AG04449 (cell line): ENCODE measurements around the gene EPDR1.

Experiments
- CTCF ChIA-PET: fragments of 350-600 bp; formaldehyde crosslinking; extraction: SDS; loops from one replicate; lab custom pipeline; 2021; ENCODE audit warnings: antibody characterized with exemption; lab: Yijun Ruan, JAX
- POLR2A ChIA-PET: fragments of 400-600, 350-600 bp; formaldehyde crosslinking; extraction: SDS; loops from one replicate; lab custom pipeline; 2020; ENCODE audit warnings: antibody characterized with exemption, inconsistent platforms; lab: Yijun Ruan, JAX
- DNase-seq: peaks from one replicate; pipeline ENCODE4 v3.0.0-alpha.2; 2010; ENCODE audit warnings: low read depth, low spot score
- H3K4me3 ChIP-seq: 2 replicates; pipeline ENCODE4 v1.5.1; 2011; ENCODE audit warnings: low read depth, mild to moderate bottlenecking, control low read depth, low read length
- TF ChIP-seq, protein P1 (sequence below): IDR thresholded peaks from one replicate; pipeline ENCODE4 v1.5.1; 2011; ENCODE audit warnings: mild to moderate bottlenecking, moderate library complexity, low read length, control low read depth, inconsistent platforms; ENCODE audit not compliant: insufficient read depth; ENCODE audit errors: missing control alignments

The EPDR1 gene

DNA sequence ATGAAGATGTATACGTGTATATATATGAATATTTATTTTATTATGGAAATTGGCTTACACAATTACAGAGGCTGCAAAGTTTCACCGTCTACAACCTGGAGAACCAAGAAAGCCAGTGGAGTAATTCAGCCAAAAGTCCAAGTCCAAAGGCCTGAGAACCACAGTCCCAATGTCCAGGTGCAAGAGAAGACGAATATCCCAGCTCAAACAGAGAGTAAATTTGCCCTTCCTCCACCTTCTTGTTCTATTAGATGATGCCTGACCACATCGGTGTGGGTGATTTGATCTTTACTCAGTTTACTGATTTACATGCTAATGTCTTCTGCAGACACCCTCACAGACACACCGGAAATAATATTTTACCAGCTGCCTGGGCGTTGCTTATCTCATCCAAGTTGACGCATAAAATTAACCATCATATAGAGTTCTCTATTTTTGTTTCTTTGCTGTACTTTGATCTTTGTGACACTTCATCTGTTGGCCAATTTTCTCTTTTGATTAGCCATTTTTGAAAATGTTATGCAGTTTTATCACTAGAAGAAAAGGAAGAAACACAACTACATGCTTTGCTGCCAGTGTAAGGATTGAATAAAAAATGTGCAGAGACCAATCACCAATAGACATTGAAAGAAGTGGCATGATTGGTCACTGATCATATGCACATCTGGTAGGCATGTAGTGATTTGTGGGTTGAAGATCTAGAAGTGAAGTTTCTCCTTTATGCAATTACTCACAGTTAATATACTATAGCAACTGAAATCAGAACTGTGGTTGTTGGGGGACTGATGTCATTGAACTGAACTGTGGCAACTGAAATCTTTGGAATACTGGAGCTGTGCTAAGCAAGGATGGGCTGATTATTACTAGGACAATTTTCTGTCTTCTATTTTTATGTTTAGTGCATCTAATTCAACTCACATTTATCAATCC lies 68.5 kb downstream of the EPDR1 start:
- ChIA-PET CTCF (no interaction called here), POLR2A (no interaction called here)
- TF ChIP-seq, protein P1, sequence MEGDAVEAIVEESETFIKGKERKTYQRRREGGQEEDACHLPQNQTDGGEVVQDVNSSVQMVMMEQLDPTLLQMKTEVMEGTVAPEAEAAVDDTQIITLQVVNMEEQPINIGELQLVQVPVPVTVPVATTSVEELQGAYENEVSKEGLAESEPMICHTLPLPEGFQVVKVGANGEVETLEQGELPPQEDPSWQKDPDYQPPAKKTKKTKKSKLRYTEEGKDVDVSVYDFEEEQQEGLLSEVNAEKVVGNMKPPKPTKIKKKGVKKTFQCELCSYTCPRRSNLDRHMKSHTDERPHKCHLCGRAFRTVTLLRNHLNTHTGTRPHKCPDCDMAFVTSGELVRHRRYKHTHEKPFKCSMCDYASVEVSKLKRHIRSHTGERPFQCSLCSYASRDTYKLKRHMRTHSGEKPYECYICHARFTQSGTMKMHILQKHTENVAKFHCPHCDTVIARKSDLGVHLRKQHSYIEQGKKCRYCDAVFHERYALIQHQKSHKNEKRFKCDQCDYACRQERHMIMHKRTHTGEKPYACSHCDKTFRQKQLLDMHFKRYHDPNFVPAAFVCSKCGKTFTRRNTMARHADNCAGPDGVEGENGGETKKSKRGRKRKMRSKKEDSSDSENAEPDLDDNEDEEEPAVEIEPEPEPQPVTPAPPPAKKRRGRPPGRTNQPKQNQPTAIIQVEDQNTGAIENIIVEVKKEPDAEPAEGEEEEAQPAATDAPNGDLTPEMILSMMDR = no peak

DNA sequence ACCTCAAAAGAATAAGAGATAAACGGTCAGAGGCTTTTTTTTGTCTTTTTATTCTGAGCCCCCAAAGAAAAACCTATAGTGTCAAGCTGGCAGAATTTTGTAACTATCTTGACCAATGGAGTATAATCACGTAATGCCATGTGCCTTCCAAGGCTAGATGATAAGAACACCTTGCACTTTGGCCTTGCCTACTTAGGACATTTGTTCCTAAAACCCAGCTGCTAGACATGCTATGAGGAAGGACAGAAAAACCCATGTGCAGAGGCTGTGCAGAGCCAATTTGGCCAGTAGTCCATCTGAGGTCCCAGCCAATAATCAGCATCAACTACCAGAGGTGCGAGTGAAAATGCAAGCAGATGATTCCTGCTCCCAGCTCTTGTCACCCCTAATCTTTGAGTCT lies 69.9 kb downstream of the EPDR1 start:
- TF ChIP-seq, protein P1 = no peak
- DNase-seq = no peak
- ChIA-PET POLR2A (no interaction called here), CTCF (no interaction called here)
- no peak overlapping the region for H3K4me3 ChIP-seq

More for the DNA sequence above, 68.5 kb downstream of the EPDR1 start:
- no peak overlapping the region for H3K4me3 ChIP-seq
- DNase-seq = no peak

- TF ChIP-seq, protein P1 = no peak
- no peak overlapping the region for H3K4me3 ChIP-seq
- DNase-seq = no peak
- ChIA-PET CTCF (no interaction called here), POLR2A (no interaction called here)
Measured at GRCh38 chr7:37993060-37993501, 72.6 kb downstream of the EPDR1 start.

GRCh38 chr7:37999673-38000072 lies 79.2 kb downstream of the EPDR1 start:
- TF ChIP-seq, protein P1 = no peak
- H3K4me3 ChIP-seq = no peak overlapping the region
- ChIA-PET CTCF (no interaction called here), POLR2A (no interaction called here)
- DNase-seq = no peak

DNA sequence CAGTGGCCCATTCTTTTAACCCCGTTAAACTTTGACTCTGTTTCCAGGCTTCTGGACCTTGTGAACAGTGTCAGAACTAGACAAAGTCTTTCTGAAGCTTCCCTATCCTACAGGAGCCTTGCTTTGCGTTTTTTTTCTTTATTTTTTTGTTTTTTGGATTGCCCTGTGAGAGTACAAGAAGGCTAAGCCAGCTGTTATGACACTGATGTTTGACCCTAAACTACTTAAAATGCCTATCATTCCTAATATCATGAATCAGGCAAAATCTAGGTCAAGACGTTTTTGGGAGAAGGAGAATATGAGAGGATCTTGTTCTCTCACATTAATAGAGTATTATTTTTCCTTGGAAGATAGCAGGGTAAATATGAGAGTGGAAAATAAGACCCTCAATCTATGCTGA lies 79.8 kb downstream of the EPDR1 start:
- TF ChIP-seq, protein P1 = no peak
- CTCF ChIA-PET = no interaction called here
- DNase-seq = no peak
- POLR2A ChIA-PET = no interaction called here
- no peak overlapping the region for H3K4me3 ChIP-seq
